Hematopoietic multipotent progenitor cell treated with erythropoietin and hydrocortisone succinate and interleukin-3 and kit ligand, for 15 days (in vitro differentiated cells): Measurements from ENCODE around the gene PSMB7.

Experiments
- DNase-seq: peaks from one replicate; pipeline ENCODE4 v3.0.0-alpha.2; 2015; ENCODE audit warnings: low spot score

Gene PSMB7

GRCh38 chr9:124345063-124345462, 70.2 kb downstream of the PSMB7 start:
- no peak for DNase-seq

GRCh38 chr9:124344291-124345050, 70.8 kb downstream of the PSMB7 start:
- no peak for DNase-seq

GRCh38 chr9:124343533-124344290, 71.5 kb downstream of the PSMB7 start:
- no peak for DNase-seq

- DNase-seq = no peak
These were observed 72.3 kb downstream of the PSMB7 start for GRCh38 chr9:124342776-124343485.

- no peak for DNase-seq
These were observed 72.9 kb downstream of the PSMB7 start for GRCh38 chr9:124342402-124342775.

GRCh38 chr9:124341455-124342170, 73.6 kb downstream of the PSMB7 start:
- no peak for DNase-seq

- no peak for DNase-seq
These were observed 74.8 kb downstream of the PSMB7 start for GRCh38 chr9:124340219-124341069.

GRCh38 chr9:124339603-124340146, 75.6 kb downstream of the PSMB7 start:
- DNase-seq = no peak

- no peak for DNase-seq
These were observed 77.7 kb downstream of the PSMB7 start for GRCh38 chr9:124337562-124337961.

- no peak for DNase-seq
These were observed 79.9 kb downstream of the PSMB7 start for GRCh38 chr9:124335320-124335707.

- DNase-seq = no peak
These were observed 80.5 kb downstream of the PSMB7 start for GRCh38 chr9:124334568-124335319.

GRCh38 chr9:124333203-124333579, 82.1 kb downstream of the PSMB7 start:
- DNase-seq = no peak

GRCh38 chr9:124332361-124333202, 82.7 kb downstream of the PSMB7 start:
- no peak for DNase-seq

- DNase-seq = no peak
These were observed 83.7 kb downstream of the PSMB7 start for GRCh38 chr9:124331580-124331979.

GRCh38 chr9:124330011-124330697, 85.1 kb downstream of the PSMB7 start:
- DNase-seq = no peak

GRCh38 chr9:124329206-124329792, 85.9 kb downstream of the PSMB7 start:
- DNase-seq = no peak

- no peak for DNase-seq
These were observed 87.0 kb downstream of the PSMB7 start for GRCh38 chr9:124328285-124328684.

GRCh38 chr9:124327491-124327890, 87.8 kb downstream of the PSMB7 start:
- DNase-seq = no peak
